ENCODE data around the gene OR5P2. TPM values are rescaled to one million over a fixed set of nuclear protein-coding genes. Genes with fewer than 3 reads are reported as not detected.
"Not testable (repeated sequence)": the region's sequence is repeated elsewhere in the genome, so short reads cannot be mapped to it uniquely, and the experiment has no call there.

Gene OR5P2
- total and polyA plus RNA-seq, 2 experiments from 2014 or later, result 1.3 TPM; not detected in 1

- H3K4me2 ChIP-seq; H3F3A ChIP-seq (replicated peaks; ENCODE audit: low read depth); H3K9me2 ChIP-seq (ENCODE audit: insufficient read depth); H3K79me2 ChIP-seq (replicated peaks; ENCODE audit: insufficient read depth); H3K4me1 Mint-ChIP-seq; H3K27me3 Mint-ChIP-seq (ENCODE audit: insufficient read depth, low read depth, poor library complexity); H3K36me3 ChIP-seq (ENCODE audit: insufficient read depth); DNase-seq (ENCODE audit: low spot score); H3K27ac Mint-ChIP-seq; H3K27ac ChIP-seq (ENCODE audit: low read depth); H3K27me3 ChIP-seq (ENCODE audit: insufficient read depth); H3K4me3 Mint-ChIP-seq; H3K4me3 ChIP-seq; H3K4me1 ChIP-seq (ENCODE audit: insufficient read depth); H2AFZ ChIP-seq; H4K20me1 ChIP-seq (replicated peaks; ENCODE audit: insufficient read depth); ATAC-seq: not testable (repeated sequence)
- Mint-ChIP-seq H3K9me3 (peaks cover 57% of the 10 kb centered on the region), H3K36me3 (ENCODE audit: low read depth) (peaks cover 13% of the 10 kb centered on the region; the same call in 2 of the 3 replicates)
Observed at GRCh38 chr11:7810301-7810700, 13.6 kb upstream of the OR5P2 start.

DNA sequence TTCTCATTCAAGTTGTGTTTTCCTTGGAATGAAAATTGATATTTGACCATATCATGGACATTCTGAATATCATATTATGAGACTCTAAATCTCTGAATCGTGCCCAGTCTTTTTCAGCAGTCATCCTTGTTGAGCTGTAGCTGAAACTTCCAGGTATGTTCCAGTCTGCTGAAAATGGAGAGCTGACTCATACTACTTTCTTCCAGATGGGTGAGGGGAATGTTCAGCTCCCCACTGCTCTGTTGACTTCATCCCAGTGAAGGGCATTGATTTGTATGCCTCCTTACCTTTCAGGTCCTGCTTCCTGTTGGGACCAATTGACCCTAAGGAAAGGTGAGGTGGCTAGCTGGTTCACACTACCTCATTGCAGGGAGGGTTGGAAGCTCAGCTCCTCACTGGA is 3.5 kb downstream of the OR5P2 start:
- no peaks in the 10 kb centered on the region for H3K79me2 ChIP-seq (replicated peaks; ENCODE audit: insufficient read depth)
- Mint-ChIP-seq H3K27me3 (ENCODE audit: insufficient read depth, low read depth, poor library complexity) (peaks cover 3% of the 10 kb centered on the region), H3K9me3 (no peaks in the 10 kb centered on the region; the same call in 2 of the 3 replicates), H3K36me3 (ENCODE audit: low read depth) (no peaks in the 10 kb centered on the region), H3K4me1 (no peaks in the 10 kb centered on the region), H3K27ac (no peak overlapping the region), H3K4me3 (no peak overlapping the region)
- no peak overlapping the region for H3K27ac ChIP-seq (ENCODE audit: low read depth)
- H3K4me1 ChIP-seq (ENCODE audit: insufficient read depth), result no peaks in the 10 kb centered on the region
- H3K4me3 ChIP-seq, result no peak overlapping the region
- no peaks in the 10 kb centered on the region for H3K36me3 ChIP-seq (ENCODE audit: insufficient read depth)
- no peaks in the 10 kb centered on the region for H4K20me1 ChIP-seq (replicated peaks; ENCODE audit: insufficient read depth)
- DNase-seq (ENCODE audit: low spot score) (no peak), ATAC-seq (no peak)
- no peaks in the 10 kb centered on the region for H3F3A ChIP-seq (replicated peaks; ENCODE audit: low read depth)
- no peaks in the 10 kb centered on the region for H3K9me2 ChIP-seq (ENCODE audit: insufficient read depth)
- no peaks in the 10 kb centered on the region for H3K27me3 ChIP-seq (ENCODE audit: insufficient read depth)
- H2AFZ ChIP-seq, result no peak overlapping the region
- no peak overlapping the region for H3K4me2 ChIP-seq
- TF ChIP-seq NANOG (IDR thresholded peaks at IDR 0.05; ENCODE audit: borderline replicate concordance) (no peak), CTCF (conservative IDR thresholded peaks at IDR 0.05; ENCODE audit: low read depth in 2 of 2) (no peak), POLR2AphosphoS5 (IDR thresholded peaks at IDR 0.05; ENCODE audit: low read depth) (no peak), EZH2 (IDR thresholded peaks at IDR 0.05; ENCODE audit: low read depth, unreplicated experiment) (no peak), JUNB (IDR thresholded peaks at IDR 0.05; ENCODE audit: unreplicated experiment) (no peak), STAT1 (IDR thresholded peaks at IDR 0.05; ENCODE audit: unreplicated experiment) (no peak), ZNF331 (CRISPR knock-in tag; IDR thresholded peaks at IDR 0.05; ENCODE audit: low read depth) (no peak), CREB1 (CRISPR knock-in tag; IDR thresholded peaks at IDR 0.05; ENCODE audit: low read depth) (no peak), REST (IDR thresholded peaks at IDR 0.05; ENCODE audit: unreplicated experiment) (no peak), EZH2phosphoT487 (IDR thresholded peaks at IDR 0.05; ENCODE audit: unreplicated experiment) (no peak)
- TF ChIP-seq, protein P1, sequence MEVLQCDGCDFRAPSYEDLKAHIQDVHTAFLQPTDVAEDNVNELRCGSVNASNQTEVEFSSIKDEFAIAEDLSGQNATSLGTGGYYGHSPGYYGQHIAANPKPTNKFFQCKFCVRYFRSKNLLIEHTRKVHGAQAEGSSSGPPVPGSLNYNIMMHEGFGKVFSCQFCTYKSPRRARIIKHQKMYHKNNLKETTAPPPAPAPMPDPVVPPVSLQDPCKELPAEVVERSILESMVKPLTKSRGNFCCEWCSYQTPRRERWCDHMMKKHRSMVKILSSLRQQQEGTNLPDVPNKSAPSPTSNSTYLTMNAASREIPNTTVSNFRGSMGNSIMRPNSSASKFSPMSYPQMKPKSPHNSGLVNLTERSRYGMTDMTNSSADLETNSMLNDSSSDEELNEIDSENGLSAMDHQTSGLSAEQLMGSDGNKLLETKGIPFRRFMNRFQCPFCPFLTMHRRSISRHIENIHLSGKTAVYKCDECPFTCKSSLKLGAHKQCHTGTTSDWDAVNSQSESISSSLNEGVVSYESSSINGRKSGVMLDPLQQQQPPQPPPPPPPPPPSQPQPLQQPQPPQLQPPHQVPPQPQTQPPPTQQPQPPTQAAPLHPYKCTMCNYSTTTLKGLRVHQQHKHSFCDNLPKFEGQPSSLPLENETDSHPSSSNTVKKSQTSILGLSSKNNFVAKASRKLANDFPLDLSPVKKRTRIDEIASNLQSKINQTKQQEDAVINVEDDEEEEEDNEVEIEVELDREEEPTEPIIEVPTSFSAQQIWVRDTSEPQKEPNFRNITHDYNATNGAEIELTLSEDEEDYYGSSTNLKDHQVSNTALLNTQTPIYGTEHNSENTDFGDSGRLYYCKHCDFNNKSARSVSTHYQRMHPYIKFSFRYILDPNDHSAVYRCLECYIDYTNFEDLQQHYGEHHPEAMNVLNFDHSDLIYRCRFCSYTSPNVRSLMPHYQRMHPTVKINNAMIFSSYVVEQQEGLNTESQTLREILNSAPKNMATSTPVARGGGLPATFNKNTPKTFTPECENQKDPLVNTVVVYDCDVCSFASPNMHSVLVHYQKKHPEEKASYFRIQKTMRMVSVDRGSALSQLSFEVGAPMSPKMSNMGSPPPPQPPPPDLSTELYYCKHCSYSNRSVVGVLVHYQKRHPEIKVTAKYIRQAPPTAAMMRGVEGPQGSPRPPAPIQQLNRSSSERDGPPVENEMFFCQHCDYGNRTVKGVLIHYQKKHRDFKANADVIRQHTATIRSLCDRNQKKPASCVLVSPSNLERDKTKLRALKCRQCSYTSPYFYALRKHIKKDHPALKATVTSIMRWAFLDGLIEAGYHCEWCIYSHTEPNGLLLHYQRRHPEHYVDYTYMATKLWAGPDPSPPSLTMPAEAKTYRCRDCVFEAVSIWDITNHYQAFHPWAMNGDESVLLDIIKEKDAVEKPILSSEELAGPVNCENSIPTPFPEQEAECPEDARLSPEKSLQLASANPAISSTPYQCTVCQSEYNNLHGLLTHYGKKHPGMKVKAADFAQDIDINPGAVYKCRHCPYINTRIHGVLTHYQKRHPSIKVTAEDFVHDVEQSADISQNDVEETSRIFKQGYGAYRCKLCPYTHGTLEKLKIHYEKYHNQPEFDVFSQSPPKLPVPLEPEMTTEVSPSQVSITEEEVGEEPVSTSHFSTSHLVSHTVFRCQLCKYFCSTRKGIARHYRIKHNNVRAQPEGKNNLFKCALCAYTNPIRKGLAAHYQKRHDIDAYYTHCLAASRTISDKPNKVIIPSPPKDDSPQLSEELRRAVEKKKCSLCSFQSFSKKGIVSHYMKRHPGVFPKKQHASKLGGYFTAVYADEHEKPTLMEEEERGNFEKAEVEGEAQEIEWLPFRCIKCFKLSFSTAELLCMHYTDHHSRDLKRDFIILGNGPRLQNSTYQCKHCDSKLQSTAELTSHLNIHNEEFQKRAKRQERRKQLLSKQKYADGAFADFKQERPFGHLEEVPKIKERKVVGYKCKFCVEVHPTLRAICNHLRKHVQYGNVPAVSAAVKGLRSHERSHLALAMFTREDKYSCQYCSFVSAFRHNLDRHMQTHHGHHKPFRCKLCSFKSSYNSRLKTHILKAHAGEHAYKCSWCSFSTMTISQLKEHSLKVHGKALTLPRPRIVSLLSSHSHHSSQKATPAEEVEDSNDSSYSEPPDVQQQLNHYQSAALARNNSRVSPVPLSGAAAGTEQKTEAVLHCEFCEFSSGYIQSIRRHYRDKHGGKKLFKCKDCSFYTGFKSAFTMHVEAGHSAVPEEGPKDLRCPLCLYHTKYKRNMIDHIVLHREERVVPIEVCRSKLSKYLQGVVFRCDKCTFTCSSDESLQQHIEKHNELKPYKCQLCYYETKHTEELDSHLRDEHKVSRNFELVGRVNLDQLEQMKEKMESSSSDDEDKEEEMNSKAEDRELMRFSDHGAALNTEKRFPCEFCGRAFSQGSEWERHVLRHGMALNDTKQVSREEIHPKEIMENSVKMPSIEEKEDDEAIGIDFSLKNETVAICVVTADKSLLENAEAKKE (CRISPR knock-in tag; IDR thresholded peaks at IDR 0.05), result no peak

All from GM23338 (cell line).